HG02970 (cell line): ENCODE measurements around the gene OAT.
"Not testable (repeated sequence)": the region's sequence is repeated elsewhere in the genome, so short reads cannot be mapped to it uniquely, and the experiment has no call there.

Experiments
- ATAC-seq: cut with Tn5 transposase; IDR thresholded peaks from one replicate; pipeline ENCODE4 v1.9.1; 2021; ENCODE audit warnings: mild to moderate bottlenecking, moderate library complexity, moderate number of reproducible peaks; ENCODE audit not compliant: unreplicated experiment, low FRiP score

OAT gene

DNA sequence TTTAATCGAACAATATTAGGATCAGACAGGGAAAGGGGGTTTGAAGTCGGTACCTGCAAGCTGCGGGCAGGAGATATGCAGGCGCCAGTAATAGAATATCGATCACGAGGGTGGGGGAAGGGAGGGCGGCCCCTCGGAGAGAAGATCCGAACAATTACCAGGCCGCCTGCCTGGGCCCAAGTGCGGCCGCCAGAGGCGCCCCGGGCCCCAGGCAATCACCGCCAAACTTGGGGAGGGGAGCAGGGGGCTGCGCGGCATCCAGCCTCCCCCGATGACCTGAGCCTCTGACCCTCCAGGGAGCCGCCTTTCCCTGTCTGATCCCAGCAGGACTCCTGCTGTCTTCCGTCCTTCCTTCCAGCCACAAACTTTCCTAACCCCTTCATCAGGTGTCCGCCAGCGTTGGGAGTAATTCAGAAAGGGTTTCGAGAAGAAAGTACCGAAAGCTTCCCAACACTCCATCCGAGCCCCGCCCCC is 30.0 kb upstream of the OAT start:
- no peak for ATAC-seq

- ATAC-seq: no peak
Observed at GRCh38 chr10:124447751-124448466, 29.2 kb upstream of the OAT start.

DNA sequence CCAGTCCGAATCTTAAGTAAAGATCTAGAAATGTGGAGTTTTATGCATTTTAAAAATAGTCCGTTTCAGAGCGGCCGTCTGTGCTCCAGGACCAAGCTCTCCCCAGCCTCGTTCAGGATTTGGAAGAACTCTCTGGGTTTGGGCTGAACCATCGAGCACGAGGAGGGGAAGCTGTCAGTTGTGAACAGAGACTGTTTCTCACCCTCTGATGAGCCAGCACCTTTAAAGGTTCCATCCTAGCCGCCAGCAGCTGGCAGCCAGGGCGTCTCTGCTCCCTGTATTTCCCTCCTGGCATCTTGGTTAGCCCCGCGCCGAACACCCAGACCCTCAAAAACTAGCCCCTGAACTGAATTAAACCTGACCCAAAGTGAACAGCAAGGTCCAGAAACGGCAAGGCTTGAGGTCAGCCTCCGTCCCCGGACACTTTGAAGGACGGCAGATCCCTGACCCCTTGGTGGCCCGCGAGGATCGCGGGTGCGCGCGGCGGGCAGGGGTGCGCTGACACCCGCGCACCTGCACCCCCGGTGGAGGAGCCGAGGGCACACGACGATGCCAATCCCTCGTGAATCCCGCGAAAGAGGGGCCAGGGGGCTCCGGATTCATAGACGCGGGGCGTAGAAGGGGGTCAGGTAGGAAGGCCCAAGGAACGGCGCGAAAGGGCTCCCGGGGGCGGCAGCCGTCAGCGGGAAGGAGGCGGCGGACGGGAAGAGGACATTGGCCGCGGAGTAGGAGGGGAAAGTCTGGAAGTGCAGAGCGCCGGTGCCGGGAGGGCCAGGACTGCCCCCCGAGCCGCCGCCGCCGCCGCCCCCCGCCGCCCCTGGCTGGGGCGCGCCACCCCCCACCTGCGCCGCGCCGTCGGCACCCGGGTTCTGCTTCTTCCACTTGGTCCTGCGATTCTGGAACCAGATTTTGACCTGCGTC is 28.4 kb upstream of the OAT start:
- ATAC-seq: no peak

- not testable (repeated sequence) for ATAC-seq
Observed at GRCh38 chr10:124441694-124442093, 23.0 kb upstream of the OAT start.

DNA sequence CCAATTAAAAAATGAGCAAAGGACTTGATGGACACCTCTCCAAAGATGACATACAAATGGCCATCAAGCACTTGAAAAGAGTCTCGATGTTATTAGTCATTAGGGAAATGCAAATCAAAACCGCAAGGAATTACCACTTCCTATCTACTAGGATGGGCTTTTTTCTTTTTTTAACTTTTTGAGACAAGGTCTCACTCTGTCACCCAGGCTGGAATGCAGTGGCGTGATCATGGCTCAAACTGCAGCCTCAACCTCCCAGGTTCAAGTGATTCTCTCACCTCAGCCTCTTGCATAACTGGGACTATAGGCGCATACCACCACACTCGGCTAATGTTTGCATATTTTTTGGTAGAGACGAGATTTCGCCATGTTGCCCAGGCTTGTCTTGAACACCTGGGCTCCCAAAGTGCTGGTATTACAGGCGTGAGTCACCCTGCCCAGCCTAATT is 17.5 kb upstream of the OAT start:
- ATAC-seq: no peak

- ATAC-seq: not testable (repeated sequence)
Observed at GRCh38 chr10:124435683-124436082, 17.0 kb upstream of the OAT start.

DNA sequence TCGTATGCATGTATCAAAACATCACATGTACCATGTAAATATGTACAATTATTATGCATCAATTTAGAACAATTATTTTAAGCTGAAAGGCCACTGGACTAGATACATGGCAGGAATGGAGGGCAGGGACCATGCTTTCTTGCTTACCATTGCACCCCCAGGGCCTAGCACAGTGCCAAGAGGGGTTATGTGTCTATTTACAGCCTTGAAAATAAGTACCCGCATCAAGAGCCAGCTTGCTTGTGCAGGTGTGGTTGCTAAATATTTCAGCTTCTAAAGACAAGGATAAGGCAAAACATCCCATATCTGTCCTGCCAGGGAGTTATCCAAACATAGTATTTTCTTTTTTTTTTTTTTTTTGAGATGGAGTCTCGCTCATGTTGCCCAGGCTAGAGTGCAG is 14.7 kb upstream of the OAT start:
- ATAC-seq: no peak

- ATAC-seq: no peak
Observed at GRCh38 chr10:124430077-124430476, 11.4 kb upstream of the OAT start.

GRCh38 chr10:124429576-124429975 is 10.9 kb upstream of the OAT start:
- no peak for ATAC-seq

DNA sequence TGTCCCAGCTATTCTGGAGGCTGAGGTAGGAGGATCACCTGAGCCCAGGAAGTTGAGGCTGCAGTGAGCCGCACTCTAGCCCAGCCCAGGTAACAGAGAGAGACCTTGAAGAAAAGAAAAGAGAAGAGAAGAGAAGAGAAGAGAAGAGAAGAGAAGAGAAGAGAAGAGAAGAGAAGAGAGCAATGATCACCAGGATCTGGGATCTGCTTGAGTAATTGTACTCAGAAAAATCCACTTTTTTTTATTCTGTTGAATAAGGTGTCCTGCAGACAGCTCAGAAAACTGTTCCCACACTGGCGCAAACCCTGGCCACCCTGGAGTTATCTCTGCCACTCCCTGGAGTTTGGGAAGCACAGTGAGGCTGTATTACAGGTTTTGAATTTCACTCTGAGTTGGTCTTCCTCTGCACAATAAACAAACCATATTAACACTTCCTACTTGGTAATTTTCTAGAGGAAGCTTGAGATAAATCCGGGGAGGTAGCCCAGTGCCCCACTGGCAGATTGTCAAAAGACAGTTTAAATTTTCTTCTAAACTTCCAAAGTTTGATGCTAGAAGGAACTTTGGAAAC is 9.6 kb upstream of the OAT start:
- no peak for ATAC-seq

DNA sequence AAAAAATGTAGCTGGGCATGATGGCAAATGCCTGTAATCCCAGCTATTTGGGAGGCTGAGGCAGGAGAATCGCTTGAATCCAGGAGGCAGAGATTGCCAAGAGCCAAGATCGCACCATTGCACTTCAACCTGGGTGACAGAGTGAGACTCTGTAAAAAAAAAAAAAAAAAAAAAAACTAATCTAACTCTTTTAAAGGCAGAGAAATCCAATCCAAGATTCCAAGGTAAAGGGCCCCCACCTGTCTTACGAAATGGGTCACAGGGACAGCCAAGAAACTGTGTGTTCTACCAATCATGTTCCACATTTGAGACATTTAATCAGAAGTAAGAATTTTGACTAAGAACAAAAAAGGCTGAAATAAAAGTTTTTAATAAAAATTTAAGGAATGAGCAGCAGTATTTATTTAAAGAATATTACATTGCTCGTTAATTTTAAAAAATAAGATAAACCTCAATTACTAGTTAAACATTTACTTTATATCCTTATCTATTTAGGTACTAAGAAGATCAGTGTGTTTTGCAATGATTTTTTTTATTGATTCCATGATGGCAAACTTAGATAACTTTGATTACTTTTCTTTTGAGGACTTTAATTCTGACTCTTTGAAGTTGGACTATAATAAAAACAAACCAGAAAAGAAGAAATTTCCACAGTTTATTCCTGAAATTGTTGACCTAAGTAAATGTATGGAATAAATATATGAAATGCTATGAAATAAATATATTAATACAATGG is 6.7 kb upstream of the OAT start:
- ATAC-seq: no peak

GRCh38 chr10:124423813-124424212 is 5.1 kb upstream of the OAT start:
- ATAC-seq: no peak

DNA sequence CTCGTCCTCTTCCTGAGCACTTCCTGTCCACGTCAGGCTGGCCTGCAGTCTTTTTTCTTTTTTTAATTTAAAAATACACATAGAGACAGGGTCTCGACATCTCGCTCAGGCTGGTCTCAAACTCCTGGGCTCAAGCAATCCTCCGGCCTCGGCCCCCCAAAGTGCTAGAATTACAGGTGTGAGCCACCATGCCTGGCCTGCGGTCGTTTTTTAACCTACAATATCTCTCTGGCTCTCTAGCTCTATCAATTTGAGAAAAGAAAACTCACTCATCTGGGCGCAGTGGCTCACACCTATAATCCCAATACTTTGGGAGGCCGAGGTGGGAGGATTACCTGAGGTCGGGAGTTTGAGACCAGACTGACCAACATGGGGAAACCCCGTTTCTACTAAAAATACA is 4.0 kb upstream of the OAT start:
- ATAC-seq: no peak

- ATAC-seq: no peak
Observed at GRCh38 chr10:124420254-124420653, 1.5 kb upstream of the OAT start.

- ATAC-seq: no peak
Observed at GRCh38 chr10:124419635-124420034, 912 bp upstream of the OAT start.

DNA sequence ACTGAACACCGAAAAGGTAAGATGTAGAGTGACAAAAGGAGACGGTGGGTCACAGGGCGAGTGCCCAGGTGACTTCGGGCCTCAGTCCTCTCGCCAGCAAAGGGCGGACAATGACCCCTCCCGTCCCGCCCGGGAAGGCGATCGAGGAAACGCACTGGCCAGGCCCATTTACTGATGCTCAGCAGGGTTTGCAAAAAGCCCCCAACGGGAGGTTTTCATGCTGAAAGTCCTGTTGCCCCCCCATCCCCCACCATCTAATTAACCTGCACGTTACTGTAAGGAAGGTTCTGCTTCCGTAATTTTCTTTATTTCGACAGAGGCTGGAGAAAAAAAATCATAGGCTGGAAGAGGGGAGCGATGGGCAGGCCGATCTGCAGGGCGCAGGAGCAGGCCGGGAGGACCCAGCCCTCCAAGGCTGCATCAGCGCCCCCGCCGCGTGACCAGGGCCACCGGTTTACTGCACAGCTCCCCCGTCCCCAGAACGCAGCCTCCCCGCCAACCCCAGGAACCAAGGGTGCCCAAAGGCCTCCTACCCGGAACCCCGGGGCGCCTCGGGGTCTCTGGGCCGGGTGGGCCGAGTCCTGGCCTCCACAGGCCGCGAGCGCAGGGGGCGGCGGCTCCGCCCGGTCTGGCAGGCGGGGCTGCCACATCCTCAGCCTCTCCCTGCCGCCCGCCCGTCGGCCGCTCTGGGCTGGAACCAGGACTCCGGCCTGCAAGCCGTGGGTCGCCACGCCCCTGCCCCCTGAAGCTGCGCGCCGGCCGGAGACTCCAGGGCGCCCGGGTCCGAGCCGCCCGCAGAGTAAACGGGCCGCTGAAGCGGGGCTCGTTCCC is 613 bp downstream of the OAT start:
- peak; percentile 25 for ATAC-seq

DNA sequence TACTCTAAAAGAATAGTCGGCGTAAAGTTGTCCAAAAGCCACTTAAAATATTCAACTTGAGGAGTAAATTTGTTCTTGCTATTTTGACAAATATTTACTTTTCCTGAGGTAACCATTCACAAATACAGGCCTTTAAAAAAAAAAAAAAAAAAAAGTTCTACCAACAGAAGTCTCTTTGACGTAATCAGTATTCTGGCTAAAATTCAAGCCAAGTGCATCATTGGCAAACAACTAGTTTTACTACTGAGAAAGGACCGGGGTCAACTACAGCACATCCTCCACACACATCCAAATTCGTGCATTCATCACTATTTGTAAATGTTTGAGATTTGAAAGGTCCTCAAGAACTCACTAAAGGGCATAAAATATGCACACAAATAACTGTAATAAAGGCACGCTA is 2.0 kb downstream of the OAT start:
- no peak for ATAC-seq

- no peak for ATAC-seq
Observed at GRCh38 chr10:124415210-124415609, 3.5 kb downstream of the OAT start.

DNA sequence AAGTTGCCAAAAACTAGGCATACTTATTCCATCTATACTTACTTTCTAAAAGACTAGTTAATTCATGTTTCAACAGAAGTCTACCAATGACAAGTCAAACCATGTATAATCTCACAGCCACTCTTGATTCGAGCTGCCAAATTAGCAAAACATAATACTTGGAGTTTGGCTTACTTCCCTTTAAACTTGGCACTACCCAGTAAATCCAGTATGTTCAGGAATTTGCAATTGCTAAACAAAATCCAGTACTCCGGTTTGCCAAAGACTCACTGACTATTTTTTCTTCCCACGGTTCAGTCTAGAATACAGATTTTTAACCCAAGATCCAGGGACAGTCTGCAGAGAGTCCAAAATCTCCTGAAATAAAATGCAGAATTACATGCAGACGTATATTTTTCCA is 4.6 kb downstream of the OAT start:
- ATAC-seq: no peak

DNA sequence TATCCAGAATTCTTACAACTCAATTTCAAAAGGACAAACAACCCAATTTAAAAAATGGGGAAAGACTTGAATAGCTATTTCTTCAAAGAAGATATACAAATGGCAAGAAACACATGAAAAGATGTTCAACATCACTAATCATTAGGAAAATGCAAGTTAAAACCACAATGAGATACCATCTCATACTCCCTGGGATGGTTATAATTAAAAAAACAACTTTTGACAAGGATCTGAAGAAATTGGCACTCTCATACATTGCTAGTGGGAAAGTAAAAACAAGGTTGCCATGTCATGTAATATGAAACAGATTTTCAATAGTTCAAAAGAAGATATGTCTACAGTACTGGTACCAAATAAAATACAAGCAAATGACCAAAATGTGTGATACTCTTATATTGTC is 9.0 kb downstream of the OAT start:
- ATAC-seq: no peak
